Measurements from ENCODE around the gene EMC1. TPM values are rescaled to one million over a fixed set of nuclear protein-coding genes. Genes with fewer than 3 reads are reported as not detected.

EMC1 gene
- total RNA-seq, 2 experiments from 2014 or later, result 41.3 to 50.1 TPM

- Histone ChIP-seq H3K79me2 (ENCODE audit: insufficient read depth, low read depth, low read length) (no peaks in the 10 kb centered on the region), H3K9me3 (ENCODE audit: low read length) (no peaks in the 10 kb centered on the region), H3K4me3 (ENCODE audit: low read depth, low read length, poor library complexity, severe bottlenecking) (no peak overlapping the region), H3K9me2 (ENCODE audit: insufficient read depth, low read length) (no peaks in the 10 kb centered on the region), H3K36me3 (ENCODE audit: insufficient read depth, low read length) (peaks cover 97% of the 10 kb centered on the region), H4K20me1 (ENCODE audit: insufficient read depth, low read length) (0 out of 2 replicates have a peak, but pooled peaks cover 3% of the 10 kb centered on the region), H3K4me2 (ENCODE audit: low read length) (no peak overlapping the region), H3K4me1 (ENCODE audit: insufficient read depth, low read length, poor library complexity, severe bottlenecking) (no peaks in the 10 kb centered on the region), H3K27ac (ENCODE audit: low read depth, low read length, poor library complexity, severe bottlenecking) (no peak overlapping the region), H2AFZ (ENCODE audit: low read length) (no peak overlapping the region)
- ChIA-PET CTCF (ENCODE audit: unreplicated experiment) (no interaction called here), POLR2A (interaction anchor here (0.7 kb wide), 1 partner anchor 145 kb away, joined by 3 read pairs; no protein-coding TSS in a partner anchor)
- intact Hi-C loops (cut with micrococcal nuclease; ENCODE audit: unreplicated experiment), result no loop called here
- no peak for TF ChIP-seq EZH2phosphoT487 (IDR thresholded peaks at IDR 0.05; ENCODE audit: borderline replicate concordance, low read depth, low read length)
- no peak for TF ChIP-seq CTCF (conservative IDR thresholded peaks at IDR 0.05; ENCODE audit: low read length)
- BruUV-seq (replicated peaks), result no TSS peak
- no peak for DNase-seq (ENCODE audit: low spot score)
Measured at GRCh38 chr1:19189270-19189669, 62.1 kb downstream of the EMC1 start.

- BruUV-seq (replicated peaks), result no TSS peak
- POLR2A ChIA-PET, result interaction anchor here (1.0 kb wide), 1 partner anchor 10 kb away, joined by 4 read pairs; no protein-coding TSS in a partner anchor
Measured at GRCh38 chr1:19187852-19188251, 63.5 kb downstream of the EMC1 start.

More at GRCh38 chr1:19187852-19188251, 63.5 kb downstream of the EMC1 start:
- H3K4me3 ChIP-seq (ENCODE audit: low read depth, low read length, poor library complexity, severe bottlenecking), result no peak overlapping the region
- TF ChIP-seq CTCF (conservative IDR thresholded peaks at IDR 0.05; ENCODE audit: low read length), result no peak
- no peak for TF ChIP-seq EZH2phosphoT487 (IDR thresholded peaks at IDR 0.05; ENCODE audit: borderline replicate concordance, low read depth, low read length)
- no peak overlapping the region for H3K4me2 ChIP-seq (ENCODE audit: low read length)
- CTCF ChIA-PET (ENCODE audit: unreplicated experiment), result no interaction called here
- H4K20me1 ChIP-seq (ENCODE audit: insufficient read depth, low read length), result 0 out of 2 replicates have a peak, but pooled peaks cover 3% of the 10 kb centered on the region
- intact Hi-C loops (cut with micrococcal nuclease; ENCODE audit: unreplicated experiment), result no loop called here
- no peak overlapping the region for H2AFZ ChIP-seq (ENCODE audit: low read length)
- DNase-seq (ENCODE audit: low spot score), result no peak
- no peak overlapping the region for H3K27ac ChIP-seq (ENCODE audit: low read depth, low read length, poor library complexity, severe bottlenecking)
- H3K79me2 ChIP-seq (ENCODE audit: insufficient read depth, low read depth, low read length), result no peaks in the 10 kb centered on the region
- peaks cover 97% of the 10 kb centered on the region for H3K36me3 ChIP-seq (ENCODE audit: insufficient read depth, low read length)
- no peaks in the 10 kb centered on the region for H3K9me3 ChIP-seq (ENCODE audit: low read length)
- H3K4me1 ChIP-seq (ENCODE audit: insufficient read depth, low read length, poor library complexity, severe bottlenecking), result no peaks in the 10 kb centered on the region
- no peaks in the 10 kb centered on the region for H3K9me2 ChIP-seq (ENCODE audit: insufficient read depth, low read length)

Measured in OCI-LY7 (cell line).